Uterus (tissue), 4 donors: ENCODE measurements around the gene NUP85. TPM values are rescaled to one million over a fixed set of nuclear protein-coding genes. Genes with fewer than 3 reads are reported as not detected.
"Not testable (repeated sequence)": the region's sequence is repeated elsewhere in the genome, so short reads cannot be mapped to it uniquely, and the experiment has no call there.

Experiments used
- DNase-seq, 2 donors: peaks; one replicate each; pipeline ENCODE4 v3.0.0-alpha.2; 2019 to 2020
- H3K27ac ChIP-seq, 2 donors: fragments of 200-600 bp; sonication (generic); 1 replicate in 1 of 2; 2 replicates in 1 of 2; pipeline ENCODE4 v1.5.1; 2016 to 2018
- H3K27me3 ChIP-seq, 2 donors: fragments of 200-600 bp; sonication (generic); one replicate each; pipeline ENCODE4 v1.5.1; 2018 to 2019; ENCODE audit warnings: control low read depth in 1 of 2
- H3K36me3 ChIP-seq, 2 donors: fragments of 200-600 bp; sonication (generic); one replicate each; pipeline ENCODE4 v1.5.1; 2019; ENCODE audit warnings: control low read depth in 1 of 2
- H3K4me1 ChIP-seq, 2 donors: fragments of 200-600 bp; sonication (generic); one replicate each; pipeline ENCODE4 v1.5.1; 2018 to 2019; ENCODE audit warnings: control low read depth in 1 of 2
- H3K4me3 ChIP-seq, 2 donors: fragments of 200-600 bp; sonication (generic); 1 replicate in 1 of 2; 2 replicates in 1 of 2; pipeline ENCODE4 v1.5.1; 2018 to 2019; ENCODE audit warnings: mild to moderate bottlenecking in 1 of 2
- H3K9me3 ChIP-seq, 2 donors: fragments of 200-600 bp; sonication (generic); one replicate each; pipeline ENCODE4 v1.5.1; 2019; ENCODE audit warnings: control low read depth in 1 of 2
- POLR2A ChIP-seq, 2 donors: fragments of 450-650 bp; IDR thresholded peaks; one replicate each; pipeline ENCODE4 v1.6.1; 2016; ENCODE audit warnings: antibody characterized with exemption in 2 of 2, mild to moderate bottlenecking in 1 of 2, moderate library complexity in 1 of 2
- intact Hi-C: fragments of 100-400 bp; cut with DNase I; formaldehyde crosslinking; loops from one replicate; pipeline ENCODE4 v1.15.1; 2023; ENCODE audit warnings: low total_unique reads
- total RNA-seq, 4 donors: library from RNA; depleted of rRNA in 3 of 4; stranded (reverse); fragments of >200 nt in 3 of 4; gene quantifications; one replicate each; pipeline versions ENCODE4 v1.1.0 to v1.2.4, GENCODE V29; 2014 to 2023
- TF ChIP-seq, protein P1 (sequence below), 4 experiments: fragments of 200-600 bp in 2 of 4; fragments of 450-650 bp in 2 of 4; sonication (generic) in 2 of 4; IDR thresholded peaks; one replicate each; pipeline ENCODE4 v1.5.1; 2016 to 2019; ENCODE audit warnings: antibody characterized with exemption in 4 of 4, mild to moderate bottlenecking in 2 of 4, moderate library complexity in 1 of 4
- donor health status: DM: yes; HTN: yes; CAD: no.

NUP85 gene
- total RNA-seq, 4 donors from 2014 or later: 17.1 to 108 (median 39.1) TPM

DNA sequence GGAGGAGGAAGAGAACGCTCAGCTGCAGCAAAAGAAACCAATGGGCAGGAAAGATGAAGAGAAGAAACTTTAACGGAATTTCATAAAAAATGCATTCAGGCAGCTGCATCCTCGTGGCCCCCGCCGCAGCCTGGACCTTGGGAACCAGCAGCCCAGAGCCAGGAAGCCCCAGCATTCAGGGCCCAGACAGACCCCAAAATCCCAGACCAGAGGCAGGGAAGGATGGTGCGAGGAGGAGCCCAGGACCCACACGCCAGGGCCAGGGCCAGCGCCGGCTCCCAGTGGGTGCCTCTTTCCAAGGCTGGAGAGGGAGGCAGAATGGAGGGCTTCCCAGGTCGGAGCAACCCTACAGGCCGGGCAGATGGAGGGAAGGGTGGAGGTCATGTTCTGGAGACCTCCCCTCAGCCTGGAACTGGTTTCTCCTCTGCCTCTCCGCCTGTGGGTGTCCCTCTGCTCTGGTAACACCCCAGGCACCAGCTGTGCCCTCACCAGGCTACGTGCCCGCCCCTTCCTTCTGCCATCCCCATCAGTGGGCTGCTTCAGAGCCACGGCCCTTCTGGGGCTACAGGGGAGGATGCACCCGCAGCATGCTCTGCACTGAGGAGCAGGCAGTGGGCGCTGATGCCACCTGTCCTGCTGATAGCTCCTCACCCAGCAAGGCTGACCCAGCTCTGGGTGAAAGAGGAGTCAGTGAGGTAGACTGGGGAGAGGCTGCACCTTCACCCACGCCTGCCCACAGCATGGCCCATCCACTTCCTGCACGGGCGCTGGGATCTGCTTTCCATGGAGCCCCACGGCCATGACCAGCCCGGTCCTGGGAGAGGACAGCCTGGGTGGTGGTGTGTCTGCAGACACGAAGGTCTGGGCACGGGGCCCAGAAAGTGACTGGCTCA lies 66.7 kb downstream of the NUP85 start:
- peak overlapping the region; percentile 79 to 94 for H3K27ac ChIP-seq
- intact Hi-C loops: no loop called here
- H3K36me3 ChIP-seq: no peaks in the 10 kb centered on the region
- DNase-seq: peak in 1 of 2 donors; percentile 31
- H3K4me3 ChIP-seq: peak overlapping the region; percentile 52 to 96
- H3K27me3 ChIP-seq: no peaks in the 10 kb centered on the region
- no peaks in the 10 kb centered on the region for H3K9me3 ChIP-seq
- TF ChIP-seq POLR2A (IDR thresholded peaks at IDR 0.05): no peak
- TF ChIP-seq, protein P1, sequence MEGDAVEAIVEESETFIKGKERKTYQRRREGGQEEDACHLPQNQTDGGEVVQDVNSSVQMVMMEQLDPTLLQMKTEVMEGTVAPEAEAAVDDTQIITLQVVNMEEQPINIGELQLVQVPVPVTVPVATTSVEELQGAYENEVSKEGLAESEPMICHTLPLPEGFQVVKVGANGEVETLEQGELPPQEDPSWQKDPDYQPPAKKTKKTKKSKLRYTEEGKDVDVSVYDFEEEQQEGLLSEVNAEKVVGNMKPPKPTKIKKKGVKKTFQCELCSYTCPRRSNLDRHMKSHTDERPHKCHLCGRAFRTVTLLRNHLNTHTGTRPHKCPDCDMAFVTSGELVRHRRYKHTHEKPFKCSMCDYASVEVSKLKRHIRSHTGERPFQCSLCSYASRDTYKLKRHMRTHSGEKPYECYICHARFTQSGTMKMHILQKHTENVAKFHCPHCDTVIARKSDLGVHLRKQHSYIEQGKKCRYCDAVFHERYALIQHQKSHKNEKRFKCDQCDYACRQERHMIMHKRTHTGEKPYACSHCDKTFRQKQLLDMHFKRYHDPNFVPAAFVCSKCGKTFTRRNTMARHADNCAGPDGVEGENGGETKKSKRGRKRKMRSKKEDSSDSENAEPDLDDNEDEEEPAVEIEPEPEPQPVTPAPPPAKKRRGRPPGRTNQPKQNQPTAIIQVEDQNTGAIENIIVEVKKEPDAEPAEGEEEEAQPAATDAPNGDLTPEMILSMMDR (IDR thresholded peaks at IDR 0.05): no peak
- H3K4me1 ChIP-seq: peaks cover 0 to 11% of the 10 kb centered on the region in 2 donors

DNA sequence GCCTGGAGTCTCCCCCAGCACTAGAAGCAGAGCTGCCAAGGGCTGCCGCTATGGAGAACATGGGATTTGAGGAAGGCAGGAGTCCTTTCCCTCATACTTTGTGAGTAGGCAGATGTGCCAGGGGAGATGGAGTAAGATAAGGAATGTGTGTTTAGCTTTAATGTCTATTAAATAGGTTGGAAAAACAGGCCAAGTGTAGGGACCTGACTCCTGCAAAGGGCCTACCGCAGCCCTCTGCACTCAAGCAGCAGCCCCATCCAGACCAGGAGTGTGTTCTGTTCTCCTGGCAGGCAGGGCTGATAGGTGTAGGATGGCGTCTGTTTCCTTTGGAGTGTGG lies 67.3 kb downstream of the NUP85 start:
- TF ChIP-seq, protein P1 (IDR thresholded peaks at IDR 0.05): no peak
- no peak for TF ChIP-seq POLR2A (IDR thresholded peaks at IDR 0.05)
- Histone ChIP-seq H3K27me3 (no peaks in the 10 kb centered on the region), H3K4me1 (peaks cover 0 to 11% of the 10 kb centered on the region in 2 donors), H3K27ac (no peak overlapping the region), H3K36me3 (no peaks in the 10 kb centered on the region), H3K4me3 (no peak overlapping the region), H3K9me3 (no peaks in the 10 kb centered on the region)
- intact Hi-C loops: no loop called here
- DNase-seq: no peak

DNA sequence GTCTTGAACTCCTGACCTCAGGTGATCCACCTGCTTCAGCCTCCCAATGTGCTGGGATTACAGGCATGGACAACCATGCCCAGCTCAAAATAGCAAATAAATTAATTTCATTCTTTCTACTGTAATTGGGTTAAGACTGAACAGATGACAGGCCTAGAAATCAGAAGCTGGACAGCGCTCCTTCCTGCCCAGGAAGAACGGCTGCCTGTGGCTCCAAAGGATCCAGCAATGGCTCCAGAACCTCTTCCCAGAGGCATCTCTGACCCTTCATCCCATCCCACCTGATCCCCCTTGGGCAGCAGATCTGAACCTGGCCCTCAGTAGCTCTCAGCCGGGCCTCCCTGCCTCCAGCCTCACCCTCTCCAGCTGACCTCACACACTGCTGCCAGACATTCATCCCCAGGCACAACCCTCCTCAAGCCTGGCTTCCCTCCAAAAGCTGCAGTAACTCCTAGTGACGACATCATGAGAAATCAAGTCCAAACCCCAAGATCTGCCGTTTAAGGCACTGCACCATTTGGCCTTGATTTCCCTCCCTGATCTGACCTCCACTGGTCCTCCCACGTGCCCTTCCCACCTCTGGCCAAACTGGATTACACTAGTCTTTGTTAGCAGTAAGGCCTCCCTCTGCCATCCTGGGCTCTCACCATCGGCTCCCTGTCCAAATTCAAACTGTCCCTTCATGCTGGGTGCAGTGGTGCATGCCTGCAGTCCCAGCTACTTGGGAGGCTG lies 68.7 kb downstream of the NUP85 start:
- H3K36me3 ChIP-seq: no peaks in the 10 kb centered on the region
- H3K27ac ChIP-seq: no peak overlapping the region
- TF ChIP-seq, protein P1 (IDR thresholded peaks at IDR 0.05): no peak
- no peak for TF ChIP-seq POLR2A (IDR thresholded peaks at IDR 0.05)
- intact Hi-C loops: no loop called here
- no peak overlapping the region for H3K4me3 ChIP-seq
- DNase-seq: no peak
- no peaks in the 10 kb centered on the region for H3K27me3 ChIP-seq
- peaks cover 0 to 11% of the 10 kb centered on the region in 2 donors for H3K4me1 ChIP-seq
- H3K9me3 ChIP-seq: no peaks in the 10 kb centered on the region

DNA sequence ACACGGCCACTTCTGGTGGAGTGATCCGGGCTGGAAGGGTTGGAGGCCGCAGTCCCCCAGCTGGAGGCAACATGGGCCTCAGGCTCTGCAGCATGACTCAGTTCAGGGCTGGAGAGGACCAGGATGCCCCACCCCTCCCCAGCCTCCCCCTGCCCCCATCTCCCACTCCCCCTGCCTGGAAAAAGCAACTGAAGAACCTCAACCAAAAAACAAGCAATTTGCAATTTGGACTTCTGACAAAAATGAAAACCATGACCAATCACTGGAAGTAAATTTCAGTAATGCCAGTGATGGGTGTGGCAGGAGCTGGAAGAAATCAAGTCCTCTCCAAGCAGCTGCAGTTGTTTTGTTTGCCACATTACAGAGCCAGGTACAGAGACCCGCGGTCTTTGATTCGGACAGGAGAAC lies 72.2 kb downstream of the NUP85 start:
- no peaks in the 10 kb centered on the region for H3K9me3 ChIP-seq
- no peak overlapping the region for H3K27ac ChIP-seq
- no peaks in the 10 kb centered on the region for H3K27me3 ChIP-seq
- DNase-seq: no peak
- TF ChIP-seq POLR2A (IDR thresholded peaks at IDR 0.05): no peak
- TF ChIP-seq, protein P1 (IDR thresholded peaks at IDR 0.05): no peak
- intact Hi-C loops: no loop called here
- no peaks in the 10 kb centered on the region for H3K36me3 ChIP-seq
- no peak overlapping the region for H3K4me3 ChIP-seq
- peaks cover 0 to 1% of the 10 kb centered on the region in 2 donors for H3K4me1 ChIP-seq

DNA sequence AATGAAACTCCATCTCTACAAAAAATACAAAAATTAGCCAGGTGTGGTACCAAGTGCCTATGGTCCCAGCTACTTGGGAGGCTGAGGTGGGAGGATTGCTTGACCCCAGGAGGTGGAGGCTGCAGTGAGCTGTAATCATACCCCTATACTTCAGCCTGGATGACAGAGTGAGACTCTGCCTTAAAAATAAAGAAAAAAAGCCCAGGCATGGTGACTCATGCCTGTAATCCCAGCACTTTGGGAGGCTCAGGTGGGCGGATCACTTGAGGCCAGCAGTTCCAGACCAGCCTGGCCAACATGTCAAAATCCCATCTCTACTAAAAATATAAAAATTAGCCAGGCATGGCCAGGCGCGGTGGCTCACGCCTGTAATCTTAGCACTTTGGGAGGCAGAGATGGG lies 74.7 kb downstream of the NUP85 start:
- intact Hi-C loops, H3K27me3 ChIP-seq, DNase-seq, H3K9me3 ChIP-seq, H3K4me3 ChIP-seq, H3K4me1 ChIP-seq, H3K36me3 ChIP-seq, H3K27ac ChIP-seq: not testable (repeated sequence)
